ENCODE results near the gene MRPL38.

- TF ChIP-seq, protein P1, sequence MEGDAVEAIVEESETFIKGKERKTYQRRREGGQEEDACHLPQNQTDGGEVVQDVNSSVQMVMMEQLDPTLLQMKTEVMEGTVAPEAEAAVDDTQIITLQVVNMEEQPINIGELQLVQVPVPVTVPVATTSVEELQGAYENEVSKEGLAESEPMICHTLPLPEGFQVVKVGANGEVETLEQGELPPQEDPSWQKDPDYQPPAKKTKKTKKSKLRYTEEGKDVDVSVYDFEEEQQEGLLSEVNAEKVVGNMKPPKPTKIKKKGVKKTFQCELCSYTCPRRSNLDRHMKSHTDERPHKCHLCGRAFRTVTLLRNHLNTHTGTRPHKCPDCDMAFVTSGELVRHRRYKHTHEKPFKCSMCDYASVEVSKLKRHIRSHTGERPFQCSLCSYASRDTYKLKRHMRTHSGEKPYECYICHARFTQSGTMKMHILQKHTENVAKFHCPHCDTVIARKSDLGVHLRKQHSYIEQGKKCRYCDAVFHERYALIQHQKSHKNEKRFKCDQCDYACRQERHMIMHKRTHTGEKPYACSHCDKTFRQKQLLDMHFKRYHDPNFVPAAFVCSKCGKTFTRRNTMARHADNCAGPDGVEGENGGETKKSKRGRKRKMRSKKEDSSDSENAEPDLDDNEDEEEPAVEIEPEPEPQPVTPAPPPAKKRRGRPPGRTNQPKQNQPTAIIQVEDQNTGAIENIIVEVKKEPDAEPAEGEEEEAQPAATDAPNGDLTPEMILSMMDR (IDR thresholded peaks at IDR 0.05 in 2 of 3, conservative IDR thresholded peaks at IDR 0.05 in 1 of 3; ENCODE audit: borderline replicate concordance in 1 of 3, insufficient read depth in 1 of 3, low read depth in 2 of 3, low read length in 2 of 3) = no peak
- TF ChIP-seq EGR1 (IDR thresholded peaks at IDR 0.05; ENCODE audit: low read depth) = no peak
- TF ChIP-seq ELF1 (IDR thresholded peaks at IDR 0.05; ENCODE audit: borderline replicate concordance, low read depth) = no peak
These were observed 33.0 kb upstream of the MRPL38 start for GRCh38 chr17:75937652-75938051.
